HG02678 (cell line): ENCODE data around the gene APEX1.
"Not testable (repeated sequence)": the region's sequence is repeated elsewhere in the genome, so short reads cannot be mapped to it uniquely, and the experiment has no call there.

Experiments
- ATAC-seq: cut with Tn5 transposase; IDR thresholded peaks from one replicate; pipeline ENCODE4 v1.9.1; 2021; ENCODE audit warnings: mild to moderate bottlenecking, moderate library complexity; ENCODE audit not compliant: unreplicated experiment

The APEX1 gene

GRCh38 chr14:20472536-20473169, 17.6 kb downstream of the APEX1 start:
- ATAC-seq: no peak

- no peak for ATAC-seq
Observed at GRCh38 chr14:20476776-20477175, 21.8 kb downstream of the APEX1 start.

GRCh38 chr14:20477211-20477876, 22.3 kb downstream of the APEX1 start:
- ATAC-seq: no peak

GRCh38 chr14:20478894-20479293, 23.9 kb downstream of the APEX1 start:
- ATAC-seq: no peak

- ATAC-seq: no peak
Observed at GRCh38 chr14:20482382-20482781, 27.4 kb downstream of the APEX1 start.

GRCh38 chr14:20485900-20486299, 30.9 kb downstream of the APEX1 start:
- no peak for ATAC-seq

- no peak for ATAC-seq
Observed at GRCh38 chr14:20486684-20487395, 31.8 kb downstream of the APEX1 start.

GRCh38 chr14:20487396-20487725, 32.3 kb downstream of the APEX1 start:
- ATAC-seq: no peak

GRCh38 chr14:20489093-20489994, 34.3 kb downstream of the APEX1 start:
- peak; percentile 44 for ATAC-seq

- ATAC-seq: no peak
Observed at GRCh38 chr14:20490563-20490962, 35.5 kb downstream of the APEX1 start.

- no peak for ATAC-seq
Observed at GRCh38 chr14:20492486-20492885, 37.5 kb downstream of the APEX1 start.

- no peak for ATAC-seq
Observed at GRCh38 chr14:20493634-20494033, 38.6 kb downstream of the APEX1 start.

GRCh38 chr14:20494935-20495766, 40.1 kb downstream of the APEX1 start:
- no peak for ATAC-seq

- no peak for ATAC-seq
Observed at GRCh38 chr14:20498622-20499021, 43.6 kb downstream of the APEX1 start.

- ATAC-seq: no peak
Observed at GRCh38 chr14:20499108-20499507, 44.1 kb downstream of the APEX1 start.

GRCh38 chr14:20499881-20500280, 44.9 kb downstream of the APEX1 start:
- no peak for ATAC-seq

GRCh38 chr14:20501346-20501745, 46.3 kb downstream of the APEX1 start:
- no peak for ATAC-seq

- no peak for ATAC-seq
Observed at GRCh38 chr14:20503898-20504297, 48.9 kb downstream of the APEX1 start.

GRCh38 chr14:20506276-20506675, 51.2 kb downstream of the APEX1 start:
- ATAC-seq: not testable (repeated sequence)

- not testable (repeated sequence) for ATAC-seq
Observed at GRCh38 chr14:20506752-20507151, 51.7 kb downstream of the APEX1 start.
